HepG2 (cell line): ENCODE results near the gene NEURL1B. TPM values are rescaled to one million over a fixed set of nuclear protein-coding genes. Genes with fewer than 3 reads are reported as not detected.

Experiments used
- ATAC-seq: fragments of 200-7000 bp; cut with Tn5 transposase; 3 replicates; pipeline ENCODE4 v1.9.1; 2020; ENCODE audit warnings: mild to moderate bottlenecking, moderate library complexity
- BruUV-seq: library from RNA; stranded (reverse); fragments of 400-500 nt; replicated peaks from 2 replicates; lab custom pipeline; 2021; lab: Mats Ljungman, UMichigan
- CTCF ChIA-PET: fragments of 300-600 bp; formaldehyde crosslinking; extraction: SDS; loops from one replicate; lab custom pipeline; 2021; ENCODE audit warnings: low total read pairs, inconsistent platforms, low intra/inter-chr PET ratio; lab: Yijun Ruan, JAX
- POLR2A ChIA-PET: fragments of 350-600 bp; sonication (Branson Sonifier 250); formaldehyde crosslinking; loops from one replicate; lab custom pipeline; 2020; ENCODE audit warnings: antibody characterized with exemption, inconsistent platforms; lab: Yijun Ruan, JAX
- DNase-seq: peaks from one replicate; pipeline ENCODE4 v3.0.0-alpha.2; 2015; ENCODE audit warnings: low spot score
- FAIRE-seq: peaks from 3 replicates; lab custom pipeline; 2011; peaks lifted over from hg19 to GRCh38; lab: Jason Lieb, UNC
- H2AFZ ChIP-seq: one replicate; pipeline ENCODE4 v1.6.1; 2011; ENCODE audit warnings: low read length, inconsistent platforms
- H3K27ac ChIP-seq: fragments of 300-600 bp; 3 replicates; pipeline ENCODE4 v1.8.0; 2011; ENCODE audit warnings: mixed run types, mild to moderate bottlenecking, mixed read lengths, low read length, inconsistent platforms; ENCODE audit not compliant: insufficient read depth; ENCODE audit errors: extremely low read length
- H3K27me3 ChIP-seq, 2 experiments: fragments of 200-600 bp in 1 of 2; 2 replicates in 1 of 2; 3 replicates in 1 of 2; pipeline versions ENCODE4 v1.6.0 to v1.8.0; 2011; ENCODE audit warnings: low read length in 2 of 2, mild to moderate bottlenecking in 2 of 2, moderate library complexity in 2 of 2, inconsistent platforms in 1 of 2; ENCODE audit not compliant: insufficient read depth in 2 of 2, control insufficient read depth in 1 of 2
- H3K36me3 ChIP-seq, 2 experiments: fragments of 200-600 bp in 1 of 2; replicated peaks in 1 of 2; 2 replicates in 1 of 2; 3 replicates in 1 of 2; pipeline versions ENCODE4 v1.5.1 to v1.8.0; 2011; ENCODE audit warnings: low read length in 2 of 2, inconsistent platforms in 1 of 2; ENCODE audit not compliant: insufficient read depth in 2 of 2, control insufficient read depth in 1 of 2
- H3K4me1 ChIP-seq: 2 replicates; pipeline ENCODE4 v1.5.1; 2012; ENCODE audit warnings: low read length, inconsistent platforms; ENCODE audit not compliant: insufficient read depth
- H3K4me2 ChIP-seq: 2 replicates; pipeline ENCODE4 v1.6.0; 2011; ENCODE audit warnings: low read depth, low read length, inconsistent platforms
- H3K4me3 ChIP-seq, 3 experiments: fragments of 200-600 bp in 1 of 3; sonication (generic), shearing (Covaris generic) in 1 of 3; replicated peaks in 1 of 3; 2 replicates each; pipeline ENCODE4 v1.5.1; 2011 to 2016; ENCODE audit warnings: low read length in 3 of 3, inconsistent platforms in 2 of 3, low read depth in 2 of 3, mild to moderate bottlenecking in 2 of 3, control low read depth in 1 of 3, mixed read lengths in 1 of 3; ENCODE audit not compliant: insufficient read depth in 1 of 3
- H3K79me2 ChIP-seq: one replicate; pipeline ENCODE4 v1.6.1; 2011; ENCODE audit warnings: low read length, inconsistent platforms; ENCODE audit not compliant: insufficient read depth
- H3K9ac ChIP-seq: 2 replicates; pipeline ENCODE4 v1.6.0; 2011; ENCODE audit warnings: mild to moderate bottlenecking, low read depth, low read length, inconsistent platforms; ENCODE audit not compliant: insufficient read depth
- H3K9me3 ChIP-seq: 2 replicates; pipeline ENCODE4 v1.5.1; 2012; ENCODE audit warnings: mild to moderate bottlenecking, low read length
- H4K20me1 ChIP-seq: 2 replicates; pipeline ENCODE4 v1.6.0; 2011; ENCODE audit warnings: inconsistent platforms, mild to moderate bottlenecking, low read length, moderate library complexity; ENCODE audit not compliant: insufficient read depth
- EP300 ChIP-seq, 3 experiments: sonication (generic) in 1 of 3; formaldehyde crosslinking in 1 of 3; IDR thresholded peaks; 2 replicates each; pipeline versions ENCODE4 v1.5.1 to v1.6.1; 2011 to 2020; ENCODE audit warnings: low read depth in 2 of 3, low read length in 2 of 3, borderline replicate concordance in 1 of 3, improper control_type of control experiment in 1 of 3, mild to moderate bottlenecking in 1 of 3, missing genetic modification reagents in 1 of 3, moderate library complexity in 1 of 3
- HMG20B ChIP-seq: conservative IDR thresholded peaks from 2 replicates; pipeline ENCODE4 v1.6.1; 2016; ENCODE audit warnings: missing genetic modification reagents, missing compliant biosample characterization
- HNRNPL ChIP-seq: fragments of 200-400 bp; formaldehyde crosslinking; IDR thresholded peaks from 2 replicates; pipeline ENCODE4 v1.6.1; 2017; ENCODE audit warnings: mild to moderate bottlenecking, low read depth, low read length
- HOXA3 ChIP-seq: sonication (generic); formaldehyde crosslinking; IDR thresholded peaks from 2 replicates; pipeline ENCODE4 v1.5.0; 2020; ENCODE audit warnings: missing genetic modification reagents
- IKZF4 ChIP-seq: sonication (generic); formaldehyde crosslinking; IDR thresholded peaks from 2 replicates; pipeline ENCODE4 v1.5.1; 2020; ENCODE audit warnings: borderline replicate concordance, mild to moderate bottlenecking, low read depth, missing genetic modification reagents; ENCODE audit errors: not compliant biosample characterization
- IKZF5 ChIP-seq: IDR thresholded peaks from 2 replicates; pipeline ENCODE4 v1.6.1; 2018; ENCODE audit warnings: missing genetic modification reagents, mild to moderate bottlenecking, missing compliant biosample characterization
- PAX8 ChIP-seq: sonication (generic); formaldehyde crosslinking; IDR thresholded peaks from 2 replicates; pipeline ENCODE4 v1.8.0; 2022; ENCODE audit warnings: mild to moderate bottlenecking, missing genetic modification reagents, borderline replicate concordance
- PRDM15 ChIP-seq: sonication (generic); formaldehyde crosslinking; IDR thresholded peaks from 2 replicates; pipeline ENCODE4 v1.4.0; 2020; ENCODE audit warnings: missing genetic modification reagents
- RARA ChIP-seq: IDR thresholded peaks from 2 replicates; pipeline ENCODE4 v1.6.1; 2016; ENCODE audit warnings: missing genetic modification reagents, missing compliant biosample characterization
- RFXANK ChIP-seq: IDR thresholded peaks from 2 replicates; pipeline ENCODE4 v1.6.1; 2016
- USF2 ChIP-seq, 2 experiments: sonication (generic) in 1 of 2; formaldehyde crosslinking in 1 of 2; IDR thresholded peaks; 2 replicates each; pipeline versions ENCODE4 v1.5.1 to v1.6.1; 2011 to 2020; ENCODE audit warnings: borderline replicate concordance in 1 of 2, low read depth in 1 of 2, low read length in 1 of 2, mild to moderate bottlenecking in 1 of 2, missing genetic modification reagents in 1 of 2, moderate library complexity in 1 of 2
- ZNF496 ChIP-seq: sonication (generic); formaldehyde crosslinking; IDR thresholded peaks from 2 replicates; pipeline ENCODE4 v1.8.1; 2023; ENCODE audit warnings: mild to moderate bottlenecking, moderate library complexity, missing genetic modification reagents; ENCODE audit not compliant: insufficient replicate concordance
- ZNF773 ChIP-seq: sonication (generic); formaldehyde crosslinking; IDR thresholded peaks from 2 replicates; pipeline ENCODE4 v1.4.0; 2020; ENCODE audit warnings: missing genetic modification reagents, borderline replicate concordance
- ZNF777 ChIP-seq: sonication (generic); formaldehyde crosslinking; IDR thresholded peaks from 2 replicates; pipeline ENCODE4 v1.4.0; 2020; ENCODE audit warnings: missing genetic modification reagents
- ZNF782 ChIP-seq: sonication (generic); formaldehyde crosslinking; IDR thresholded peaks from 2 replicates; pipeline ENCODE4 v1.4.0; 2020; ENCODE audit warnings: missing genetic modification reagents, mild to moderate bottlenecking, borderline replicate concordance
- WGBS: methylation state at CpG from one replicate; pipeline ENCODE4 v1.1.6; 2017; ENCODE audit warnings: low lambda C conversion rate; 5-methylcytosine and 5-hydroxymethylcytosine counted together
- in situ Hi-C: cut with HindIII; loops from 2 replicates; pipeline ENCODE4 v1.10.0; 2017; ENCODE audit warnings: low pct_unique_long_range_greater_than_20kb; ENCODE audit not compliant: extremely low pct_ligation_motif_present
- intact Hi-C: fragments of 100-400 bp; cut with micrococcal nuclease; formaldehyde crosslinking; loops from one replicate; pipeline ENCODE4 v1.10.0; 2022; ENCODE audit not compliant: unreplicated experiment
- polyA plus RNA-seq, 8 experiments: library from polyadenylated mRNA; depleted of rRNA in 3 of 8; stranded (reverse) in 7 of 8; unstranded in 1 of 8; fragments of >200 nt; fragmentation: Illumina TruSeq in 4 of 8; extraction: Trizol in 4 of 8; gene quantifications; 2 replicates each; pipeline versions ENCODE4 v1.2.1 to v1.2.3, GENCODE V29; 2011 to 2016; ENCODE audit warnings: low read depth in 4 of 8, missing spikeins in 1 of 8, mixed read lengths in 1 of 8; ENCODE audit not compliant: insufficient read depth in 1 of 8
- total RNA-seq, 5 experiments: library from RNA; depleted of rRNA; stranded (reverse); fragments of >200 nt; fragmentation: Illumina TruSeq; extraction: Trizol; gene quantifications; 2 replicates each; pipeline ENCODE4 v1.2.3, GENCODE V29; 2016; ENCODE audit warnings: low read depth in 1 of 5

NEURL1B gene
- total and polyA plus RNA-seq, 2 of the 13 experiments (the other 11 are each of a cell fraction or from before 2014, with no cell fraction given) = 0.09 to 0.13 TPM

GRCh38 chr5:172594867-172595466 is 46.1 kb upstream of the NEURL1B start:
- no peak for TF ChIP-seq ZNF782
- TF ChIP-seq RFXANK (CRISPR knock-in tag) = no peak
- TF ChIP-seq IKZF4 (CRISPR knock-in tag) = no peak
- no peak for TF ChIP-seq RARA (CRISPR knock-in tag)
- no peak for TF ChIP-seq HMG20B
- TF ChIP-seq PRDM15 (CRISPR knock-in tag) = no peak
- no peak for TF ChIP-seq ZNF496
- TF ChIP-seq IKZF5 (CRISPR knock-in tag) = no peak
- TF ChIP-seq HNRNPL = no peak
- TF ChIP-seq USF2 (IDR thresholded peaks at IDR 0.05; ENCODE audit: low read depth, low read length) = no peak
- TF ChIP-seq USF2 (CRISPR knock-in tag; IDR thresholded peaks at IDR 0.05; ENCODE audit: borderline replicate concordance) = no peak
- TF ChIP-seq HOXA3 (CRISPR knock-in tag) = no peak
- no peak for TF ChIP-seq EP300 (IDR thresholded peaks at IDR 0.05; ENCODE audit: low read depth in 2 of 2, low read length in 2 of 2)
- TF ChIP-seq EP300 (CRISPR knock-in tag; IDR thresholded peaks at IDR 0.05; ENCODE audit: borderline replicate concordance) = no peak
- no peak for TF ChIP-seq ZNF777 (CRISPR knock-in tag)
- TF ChIP-seq ZNF773 (CRISPR knock-in tag) = no peak
- no peak for TF ChIP-seq PAX8 (CRISPR knock-in tag)
- H3K79me2 ChIP-seq = no peaks in the 10 kb centered on the region
- intact Hi-C loops = no loop called here
- DNase-seq (no peak), FAIRE-seq (no peak), ATAC-seq (no peak)
- H3K27ac ChIP-seq = no peak overlapping the region
- no TSS peak for BruUV-seq
- no peak overlapping the region for H3K4me2 ChIP-seq
- H3K9me3 ChIP-seq = no peaks in the 10 kb centered on the region
- H4K20me1 ChIP-seq = no peaks in the 10 kb centered on the region
- H3K4me3 ChIP-seq = no peak overlapping the region
- no peaks in the 10 kb centered on the region for H3K4me1 ChIP-seq
- H2AFZ ChIP-seq = no peak overlapping the region
- peaks cover 5 to 6% of the 10 kb centered on the region in 2 experiments; a peak in 2 of 5 replicates for H3K27me3 ChIP-seq
- no peak overlapping the region for H3K9ac ChIP-seq
- ChIA-PET CTCF (no interaction called here), POLR2A (no interaction called here)
- in situ Hi-C loops = no loop called here
- 71% methylated on average over 4 of the region's 9 CpGs for WGBS
- H3K36me3 ChIP-seq = no peaks in the 10 kb centered on the region
